CD4-positive, alpha-beta T cell treated with Interleukin-15 for 1 hour (primary cell): ENCODE results near the gene DDX3X.
"Not testable (repeated sequence)": the region's sequence is repeated elsewhere in the genome, so short reads cannot be mapped to it uniquely, and the experiment has no call there.

Source experiments
- DNase-seq: peaks from one replicate; pipeline ENCODE4 v3.0.0-alpha.2; 2020

DDX3X gene

GRCh38 chrX:41332005-41332404 lies 2.0 kb upstream of the DDX3X start:
- no peak for DNase-seq

GRCh38 chrX:41332408-41333002 lies 1.5 kb upstream of the DDX3X start:
- DNase-seq = no peak

GRCh38 chrX:41333003-41333743 lies 789 bp upstream of the DDX3X start:
- peak; percentile 93 for DNase-seq

GRCh38 chrX:41334363-41335197 lies 618 bp downstream of the DDX3X start:
- DNase-seq = peak; percentile 88

- no peak for DNase-seq
Measured at GRCh38 chrX:41335198-41335957, 1.4 kb downstream of the DDX3X start.

GRCh38 chrX:41335958-41336331 lies 2.0 kb downstream of the DDX3X start:
- no peak for DNase-seq

GRCh38 chrX:41336447-41336846 lies 2.5 kb downstream of the DDX3X start:
- no peak for DNase-seq

- DNase-seq = no peak
Measured at GRCh38 chrX:41337140-41337539, 3.2 kb downstream of the DDX3X start.

GRCh38 chrX:41338436-41338835 lies 4.5 kb downstream of the DDX3X start:
- DNase-seq = no peak

GRCh38 chrX:41339148-41339547 lies 5.2 kb downstream of the DDX3X start:
- no peak for DNase-seq

- DNase-seq = no peak
Measured at GRCh38 chrX:41344053-41344452, 10.1 kb downstream of the DDX3X start.

- no peak for DNase-seq
Measured at GRCh38 chrX:41347186-41347585, 13.2 kb downstream of the DDX3X start.

- no peak for DNase-seq
Measured at GRCh38 chrX:41348551-41348950, 14.6 kb downstream of the DDX3X start.

- DNase-seq = no peak
Measured at GRCh38 chrX:41350150-41350975, 16.4 kb downstream of the DDX3X start.

GRCh38 chrX:41350976-41351569 lies 17.1 kb downstream of the DDX3X start:
- DNase-seq = no peak

- DNase-seq = no peak
Measured at GRCh38 chrX:41351923-41352322, 18.0 kb downstream of the DDX3X start.

- DNase-seq = no peak
Measured at GRCh38 chrX:41352329-41352838, 18.4 kb downstream of the DDX3X start.

- no peak for DNase-seq
Measured at GRCh38 chrX:41353985-41354384, 20.0 kb downstream of the DDX3X start.

- DNase-seq = no peak
Measured at GRCh38 chrX:41369152-41369551, 35.2 kb downstream of the DDX3X start.

GRCh38 chrX:41371575-41371974 lies 37.6 kb downstream of the DDX3X start:
- DNase-seq = not testable (repeated sequence)

- no peak for DNase-seq
Measured at GRCh38 chrX:41373989-41374606, 40.1 kb downstream of the DDX3X start.
